ENCODE measurements around the gene PAOX. TPM values are rescaled to one million over a fixed set of nuclear protein-coding genes. Genes with fewer than 3 reads are reported as not detected.

Gene PAOX
- total RNA-seq, 5 donors from 2014 or later (not counting 1 experiment from before 2014, with no cell fraction given), result 4.3 to 20.0 (median 14.5) TPM

GRCh38 chr10:133357285-133358161, 21.5 kb upstream of the PAOX start, which contains the start of gene FUOM:
FUOM (minus strand) TSS chr10:133358019; CDS start chr10:133358007, 12 bp downstream.
- Histone ChIP-seq H3K9me3 (no peaks in the 10 kb centered on the region), H3K4me1 (ENCODE audit: control insufficient read depth in 1 of 2, extremely low read depth in 1 of 2, insufficient read depth in 2 of 2, low read length in 2 of 2) (peaks cover 0 to 19% of the 10 kb centered on the region in 2 experiments), H3K27ac (ENCODE audit: low read length) (no peak within 1 kb of the TSS), H3K4me3 (ENCODE audit: control insufficient read depth in 1 of 2, extremely low read depth in 1 of 2, low read length in 1 of 2) (peak within 1 kb of the TSS; percentile 63 to 77), H3K27me3 (replicated peaks in 1 of 2; ENCODE audit: control insufficient read depth in 2 of 2, extremely low read depth in 1 of 2, insufficient read depth in 2 of 2, low read length in 1 of 2) (peaks cover 0 to 5% of the 10 kb centered on the region in 2 experiments), H3K36me3 (ENCODE audit: control insufficient read depth in 2 of 2, extremely low read depth in 1 of 2, insufficient read depth in 1 of 2, low read length in 1 of 2) (peaks cover 0 to 3% of the 10 kb centered on the region in 2 donors)
- peaks cover 10% of the 10 kb centered on the region for H3K36me3 Mint-ChIP-seq
- DNase-seq (peak; percentile 39 to 79 (median 63)), ATAC-seq (replicated peaks in 1 of 4) (peak; percentile 83 to 91 (median 90))
- H3K9me3 Mint-ChIP-seq, result no peaks in the 10 kb centered on the region
- peaks cover 0 to 13% (median 1%) of the 10 kb centered on the region in 3 donors for H3K4me1 Mint-ChIP-seq
- H3K27me3 Mint-ChIP-seq, result no peaks in the 10 kb centered on the region
- WGBS (ENCODE audit: insufficient coverage), result 1% methylated on average over 47 of the region's 83 CpGs
- peak within 1 kb of the TSS in 1 of 2 donors; percentile 72 for H3K27ac Mint-ChIP-seq
- CTCF ChIA-PET, result interaction anchor here in 1 of 2 donors (1.8 kb wide), 1 partner anchor 28 kb away, joined by 3 read pairs; no protein-coding TSS in a partner anchor
- H3K4me3 Mint-ChIP-seq, result peak within 1 kb of the TSS; percentile 68 to 75 (median 74)
- POLR2A ChIA-PET, result interaction anchor here (0.6 kb wide), 2 partner anchors 90 to 1059 kb away, joined by 4 to 9 read pairs; no protein-coding TSS in a partner anchor

- DNase-seq, result peak in 2 of 35 experiments; percentile 23 to 30
- no peak overlapping the region for H3K27ac Mint-ChIP-seq
Observed at GRCh38 chr10:133358162-133358924, 20.7 kb upstream of the PAOX start.

GRCh38 chr10:133358925-133359310, 20.1 kb upstream of the PAOX start:
- Histone ChIP-seq H3K27ac (ENCODE audit: low read length) (no peak overlapping the region), H3K36me3 (ENCODE audit: control insufficient read depth in 2 of 2, extremely low read depth in 1 of 2, insufficient read depth in 1 of 2, low read length in 1 of 2) (peaks cover 0 to 3% of the 10 kb centered on the region in 2 donors), H3K9me3 (no peaks in the 10 kb centered on the region), H3K27me3 (replicated peaks in 1 of 2; ENCODE audit: control insufficient read depth in 2 of 2, extremely low read depth in 1 of 2, insufficient read depth in 2 of 2, low read length in 1 of 2) (peaks cover 0 to 5% of the 10 kb centered on the region in 2 experiments), H3K4me1 (ENCODE audit: control insufficient read depth in 1 of 2, extremely low read depth in 1 of 2, insufficient read depth in 2 of 2, low read length in 2 of 2) (peaks cover 0 to 19% of the 10 kb centered on the region in 2 experiments), H3K4me3 (ENCODE audit: control insufficient read depth in 1 of 2, extremely low read depth in 1 of 2, low read length in 1 of 2) (no peak overlapping the region)
- no peaks in the 10 kb centered on the region for H3K9me3 Mint-ChIP-seq
- peaks cover 10% of the 10 kb centered on the region for H3K36me3 Mint-ChIP-seq
- CTCF ChIA-PET, result interaction anchor here in 1 of 2 donors (1.0 kb wide), 1 partner anchor 29 kb away, joined by 4 read pairs; no protein-coding TSS in a partner anchor
- peaks cover 0 to 13% (median 1%) of the 10 kb centered on the region in 3 donors for H3K4me1 Mint-ChIP-seq
- ATAC-seq (replicated peaks in 1 of 4), result no peak
- POLR2A ChIA-PET, result no interaction called here
- no peak overlapping the region for H3K27ac Mint-ChIP-seq
- 88% methylated on average over 8 of the region's 11 CpGs for WGBS (ENCODE audit: insufficient coverage)
- H3K27me3 Mint-ChIP-seq, result no peaks in the 10 kb centered on the region
- H3K4me3 Mint-ChIP-seq, result peak overlapping the region in 2 of 3 donors; percentile 28 to 31
- DNase-seq, result no peak

More at GRCh38 chr10:133358162-133358924, 20.7 kb upstream of the PAOX start:
- Histone ChIP-seq H3K4me1 (ENCODE audit: control insufficient read depth in 1 of 2, extremely low read depth in 1 of 2, insufficient read depth in 2 of 2, low read length in 2 of 2) (peaks cover 0 to 19% of the 10 kb centered on the region in 2 experiments), H3K36me3 (ENCODE audit: control insufficient read depth in 2 of 2, extremely low read depth in 1 of 2, insufficient read depth in 1 of 2, low read length in 1 of 2) (peaks cover 0 to 3% of the 10 kb centered on the region in 2 donors), H3K4me3 (ENCODE audit: control insufficient read depth in 1 of 2, extremely low read depth in 1 of 2, low read length in 1 of 2) (no peak overlapping the region), H3K9me3 (no peaks in the 10 kb centered on the region), H3K27ac (ENCODE audit: low read length) (no peak overlapping the region), H3K27me3 (replicated peaks in 1 of 2; ENCODE audit: control insufficient read depth in 2 of 2, extremely low read depth in 1 of 2, insufficient read depth in 2 of 2, low read length in 1 of 2) (peaks cover 0 to 5% of the 10 kb centered on the region in 2 experiments)
- Mint-ChIP-seq H3K27me3 (no peaks in the 10 kb centered on the region), H3K4me3 (peak overlapping the region; percentile 28 to 68 (median 31)), H3K9me3 (no peaks in the 10 kb centered on the region), H3K36me3 (peaks cover 10% of the 10 kb centered on the region), H3K4me1 (peaks cover 0 to 13% (median 1%) of the 10 kb centered on the region in 3 donors)
- POLR2A ChIA-PET, result interaction anchor here in 1 of 2 donors (0.6 kb wide), 1 partner anchor 91 kb away, joined by 9 read pairs; no protein-coding TSS in a partner anchor
- no peak for ATAC-seq (replicated peaks in 1 of 4)
- CTCF ChIA-PET, result interaction anchor here in 1 of 2 donors (1.8 kb wide), 1 partner anchor 28 kb away, joined by 3 read pairs; no protein-coding TSS in a partner anchor
- WGBS (ENCODE audit: insufficient coverage), result 91% methylated on average over 39 of the region's 41 CpGs

GRCh38 chr10:133359554-133359971, 19.5 kb upstream of the PAOX start:
- peaks cover 0 to 13% (median 1%) of the 10 kb centered on the region in 3 donors for H3K4me1 Mint-ChIP-seq
- Histone ChIP-seq H3K27ac (ENCODE audit: low read length) (no peak overlapping the region), H3K9me3 (no peaks in the 10 kb centered on the region), H3K4me3 (ENCODE audit: control insufficient read depth in 1 of 2, extremely low read depth in 1 of 2, low read length in 1 of 2) (no peak overlapping the region), H3K27me3 (replicated peaks in 1 of 2; ENCODE audit: control insufficient read depth in 2 of 2, extremely low read depth in 1 of 2, insufficient read depth in 2 of 2, low read length in 1 of 2) (peaks cover 0 to 5% of the 10 kb centered on the region in 2 experiments), H3K36me3 (ENCODE audit: control insufficient read depth in 2 of 2, extremely low read depth in 1 of 2, insufficient read depth in 1 of 2, low read length in 1 of 2) (peaks cover 0 to 7% of the 10 kb centered on the region in 2 donors), H3K4me1 (ENCODE audit: control insufficient read depth in 1 of 2, extremely low read depth in 1 of 2, insufficient read depth in 2 of 2, low read length in 2 of 2) (peaks cover 0 to 19% of the 10 kb centered on the region in 2 experiments)
- DNase-seq (peak in 18 of 35 experiments; percentile 13 to 64 (median 36)), ATAC-seq (replicated peaks in 1 of 4) (no peak)
- peak overlapping the region in 1 of 2 donors; percentile 78 for H3K27ac Mint-ChIP-seq
- no peaks in the 10 kb centered on the region for H3K9me3 Mint-ChIP-seq
- POLR2A ChIA-PET, result no interaction called here
- no peaks in the 10 kb centered on the region for H3K27me3 Mint-ChIP-seq
- peaks cover 12% of the 10 kb centered on the region for H3K36me3 Mint-ChIP-seq
- no peak overlapping the region for H3K4me3 Mint-ChIP-seq
- CTCF ChIA-PET, result interaction anchor here in 1 of 2 donors (0.6 to 1.0 kb wide), 2 partner anchors 30 to 57 kb away, joined by 3 to 4 read pairs; no protein-coding TSS in a partner anchor
- WGBS (ENCODE audit: insufficient coverage), result 62% methylated on average over 6 of the region's 6 CpGs

- Histone ChIP-seq H3K27ac (ENCODE audit: low read length) (no peak overlapping the region), H3K4me1 (ENCODE audit: control insufficient read depth in 1 of 2, extremely low read depth in 1 of 2, insufficient read depth in 2 of 2, low read length in 2 of 2) (peaks cover 0 to 19% of the 10 kb centered on the region in 2 experiments), H3K9me3 (no peaks in the 10 kb centered on the region), H3K27me3 (replicated peaks in 1 of 2; ENCODE audit: control insufficient read depth in 2 of 2, extremely low read depth in 1 of 2, insufficient read depth in 2 of 2, low read length in 1 of 2) (peaks cover 0 to 5% of the 10 kb centered on the region in 2 experiments), H3K4me3 (ENCODE audit: control insufficient read depth in 1 of 2, extremely low read depth in 1 of 2, low read length in 1 of 2) (no peak overlapping the region), H3K36me3 (ENCODE audit: control insufficient read depth in 2 of 2, extremely low read depth in 1 of 2, insufficient read depth in 1 of 2, low read length in 1 of 2) (peaks cover 0 to 10% of the 10 kb centered on the region in 2 donors)
- peaks cover 15% of the 10 kb centered on the region for H3K36me3 Mint-ChIP-seq
- ATAC-seq (replicated peaks in 1 of 4) (no peak), DNase-seq (no peak)
- H3K4me1 Mint-ChIP-seq, result peaks cover 0 to 13% (median 1%) of the 10 kb centered on the region in 3 donors
- H3K9me3 Mint-ChIP-seq, result no peaks in the 10 kb centered on the region
- no peak overlapping the region for H3K4me3 Mint-ChIP-seq
- WGBS (ENCODE audit: insufficient coverage), result 92% methylated on average over 16 of the region's 17 CpGs
- peak overlapping the region; percentile 50 to 78 for H3K27ac Mint-ChIP-seq
- ChIA-PET CTCF (interaction anchor here in 1 of 2 donors (0.6 to 1.0 kb wide), 2 partner anchors 31 to 57 kb away, joined by 3 to 4 read pairs; no protein-coding TSS in a partner anchor), POLR2A (no interaction called here)
- H3K27me3 Mint-ChIP-seq, result no peaks in the 10 kb centered on the region
Observed at GRCh38 chr10:133359972-133360610, 19.0 kb upstream of the PAOX start.
